HEK293 (cell line): ENCODE results near the gene MRPL19.
A peak's percentile ranks its signal among the peaks of the same experiment; 100 is the strongest.

Experiments used
- CTCF ChIA-PET: fragments of 350-600 bp; formaldehyde crosslinking; extraction: SDS; loops from one replicate; lab custom pipeline; 2021; ENCODE audit warnings: antibody characterized with exemption; lab: Yijun Ruan, JAX
- POLR2A ChIA-PET: fragments of 300-600 bp; formaldehyde crosslinking; extraction: SDS; loops from one replicate; lab custom pipeline; 2020; ENCODE audit warnings: antibody characterized with exemption, inconsistent platforms; lab: Yijun Ruan, JAX
- H3K27ac ChIP-seq: fragments of 200-500 bp; sonication (Bioruptor generic); 2 replicates; pipeline ENCODE4 v1.5.1; 2014; ENCODE audit warnings: low read depth, low read length, control low read depth, inconsistent platforms; ENCODE audit errors: extremely low read depth
- H3K36me3 ChIP-seq, 2 experiments: fragments of 200-500 bp in 1 of 2; sonication (Bioruptor generic) in 1 of 2; 1 replicate in 1 of 2; 2 replicates in 1 of 2; pipeline ENCODE4 v1.5.1; 2014 to 2017; ENCODE audit warnings: inconsistent platforms in 2 of 2, low read length in 2 of 2; ENCODE audit not compliant: control insufficient read depth in 2 of 2, insufficient read depth in 1 of 2
- H3K4me1 ChIP-seq: fragments of 200-500 bp; sonication (Bioruptor generic); 2 replicates; pipeline ENCODE4 v1.5.1; 2014; ENCODE audit warnings: mild to moderate bottlenecking, low read length, inconsistent platforms; ENCODE audit not compliant: control insufficient read depth, insufficient read depth
- H3K4me3 ChIP-seq: 2 replicates; pipeline ENCODE4 v1.5.1; 2011; ENCODE audit warnings: low read depth, mild to moderate bottlenecking, control low read depth, low read length, moderate library complexity
- H3K9me3 ChIP-seq: fragments of 200-500 bp; sonication (Bioruptor generic); 2 replicates; pipeline ENCODE4 v1.5.1; 2014; ENCODE audit warnings: low read depth, low read length, inconsistent platforms; ENCODE audit not compliant: control insufficient read depth, insufficient read depth
- BCL11B ChIP-seq: fragments of 450-650 bp; formaldehyde crosslinking; IDR thresholded peaks from 2 replicates; pipeline ENCODE4 v1.5.1; 2016; ENCODE audit warnings: low read depth, missing biosample characterization, missing genetic modification characterization
- EGR2 ChIP-seq: fragments of 450-650 bp; formaldehyde crosslinking; IDR thresholded peaks from 2 replicates; pipeline ENCODE4 v1.5.1; 2016; ENCODE audit warnings: low read depth, missing biosample characterization, missing genetic modification characterization
- MZF1 ChIP-seq: fragments of 450-650 bp; formaldehyde crosslinking; IDR thresholded peaks from 2 replicates; pipeline ENCODE4 v1.5.1; 2017; ENCODE audit warnings: missing biosample characterization, missing genetic modification characterization, borderline replicate concordance
- YY2 ChIP-seq: fragments of 450-650 bp; formaldehyde crosslinking; IDR thresholded peaks from 2 replicates; pipeline ENCODE4 v1.5.1; 2016; ENCODE audit warnings: missing biosample characterization, missing genetic modification characterization
- ZEB2 ChIP-seq: fragments of 450-650 bp; formaldehyde crosslinking; IDR thresholded peaks from 2 replicates; pipeline ENCODE4 v1.5.1; 2016; ENCODE audit warnings: missing biosample characterization, missing genetic modification characterization
- ZIC2 ChIP-seq: fragments of 450-650 bp; formaldehyde crosslinking; IDR thresholded peaks from 2 replicates; pipeline ENCODE4 v1.5.1; 2016; ENCODE audit warnings: missing biosample characterization, missing genetic modification characterization
- ZNF121 ChIP-seq: fragments of 450-650 bp; formaldehyde crosslinking; IDR thresholded peaks from 2 replicates; pipeline ENCODE4 v1.5.1; 2016; ENCODE audit warnings: missing biosample characterization, missing genetic modification characterization
- ZNF140 ChIP-seq: fragments of 450-650 bp; formaldehyde crosslinking; IDR thresholded peaks from 2 replicates; pipeline ENCODE4 v1.5.1; 2016; ENCODE audit warnings: missing biosample characterization, missing genetic modification characterization
- ZNF18 ChIP-seq: fragments of 450-650 bp; formaldehyde crosslinking; IDR thresholded peaks from 2 replicates; pipeline ENCODE4 v1.5.1; 2016; ENCODE audit warnings: missing biosample characterization, missing genetic modification characterization
- ZNF248 ChIP-seq: fragments of 450-650 bp; formaldehyde crosslinking; IDR thresholded peaks from 2 replicates; pipeline ENCODE4 v1.5.1; 2017; ENCODE audit warnings: missing biosample characterization, missing genetic modification characterization
- ZNF423 ChIP-seq: fragments of 450-650 bp; formaldehyde crosslinking; IDR thresholded peaks from 2 replicates; pipeline ENCODE4 v1.5.1; 2016; ENCODE audit warnings: missing biosample characterization, missing genetic modification characterization
- ZNF549 ChIP-seq: fragments of 450-650 bp; IDR thresholded peaks from 2 replicates; pipeline ENCODE4 v1.5.1; 2018; ENCODE audit warnings: missing biosample characterization, missing genetic modification characterization, mild to moderate bottlenecking, inconsistent platforms, moderate library complexity
- ZNF555 ChIP-seq: fragments of 450-650 bp; formaldehyde crosslinking; conservative IDR thresholded peaks from 2 replicates; pipeline ENCODE4 v1.5.1; 2017; ENCODE audit warnings: missing biosample characterization, mild to moderate bottlenecking, missing genetic modification characterization, inconsistent platforms
- ZNF571 ChIP-seq: fragments of 450-650 bp; formaldehyde crosslinking; IDR thresholded peaks from 2 replicates; pipeline ENCODE4 v1.5.0; 2017; ENCODE audit warnings: missing biosample characterization, missing genetic modification characterization
- ZNF600 ChIP-seq: fragments of 450-650 bp; formaldehyde crosslinking; IDR thresholded peaks from 2 replicates; pipeline ENCODE4 v1.5.1; 2016; ENCODE audit warnings: missing biosample characterization, missing genetic modification characterization
- ZNF692 ChIP-seq: fragments of 450-650 bp; formaldehyde crosslinking; IDR thresholded peaks from 2 replicates; pipeline ENCODE4 v1.5.1; 2016; ENCODE audit warnings: missing biosample characterization, missing genetic modification characterization
- ZNF747 ChIP-seq: fragments of 450-650 bp; formaldehyde crosslinking; IDR thresholded peaks from 2 replicates; pipeline ENCODE4 v1.5.1; 2016; ENCODE audit warnings: missing biosample characterization, missing genetic modification characterization
- ZNF843 ChIP-seq: fragments of 450-650 bp; formaldehyde crosslinking; IDR thresholded peaks from 2 replicates; pipeline ENCODE4 v1.5.1; 2016; ENCODE audit warnings: missing biosample characterization, missing genetic modification characterization
- TF ChIP-seq, protein P1 (sequence below): fragments of 450-650 bp; formaldehyde crosslinking; IDR thresholded peaks from 2 replicates; pipeline ENCODE4 v1.5.1; 2016; ENCODE audit warnings: missing biosample characterization, missing genetic modification characterization, low read depth
- TF ChIP-seq, protein P2 (sequence below): fragments of 450-650 bp; formaldehyde crosslinking; IDR thresholded peaks from 2 replicates; pipeline ENCODE4 v1.5.1; 2017; ENCODE audit warnings: missing biosample characterization, missing genetic modification characterization
- TF ChIP-seq, protein P3 (sequence below): fragments of 450-650 bp; formaldehyde crosslinking; conservative IDR thresholded peaks from 2 replicates; pipeline ENCODE4 v1.5.1; 2016; ENCODE audit warnings: low read depth, missing biosample characterization, missing genetic modification characterization

MRPL19 gene

GRCh38 chr2:75719616-75720015 is 73.0 kb downstream of the MRPL19 start (continued):
- TF ChIP-seq ZNF18 (no peak), ZEB2 (tag by site-specific recombination) (no peak), ZNF747 (no peak), EGR2 (tag by site-specific recombination) (no peak), ZNF140 (no peak), ZNF571 (no peak), ZNF549 (no peak)

DNA sequence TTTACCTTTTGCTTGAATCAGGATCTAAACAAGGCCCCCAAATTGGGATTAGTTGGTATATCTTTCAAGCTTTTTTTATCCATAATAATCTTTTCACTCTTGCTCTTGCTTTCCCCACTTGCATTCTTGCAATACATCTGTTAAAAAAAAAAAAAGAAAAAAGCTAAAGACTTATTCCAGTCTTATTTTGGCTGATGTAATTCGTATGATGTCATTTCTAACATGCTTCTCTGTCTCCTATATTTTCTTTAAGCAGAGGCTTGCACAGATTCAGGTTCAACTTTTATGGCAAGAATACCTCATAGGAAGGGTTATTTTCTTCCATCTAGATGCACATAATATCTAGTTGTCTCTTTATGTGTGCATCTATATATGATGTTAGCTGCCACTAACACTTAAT is 73.9 kb downstream of the MRPL19 start:
- Histone ChIP-seq H3K27ac (no peak overlapping the region), H3K4me1 (no peaks in the 10 kb centered on the region), H3K9me3 (no peaks in the 10 kb centered on the region), H3K4me3 (no peak overlapping the region), H3K36me3 (no peaks in the 10 kb centered on the region)
- ChIA-PET POLR2A (no interaction called here), CTCF (interaction anchor here (0.6 to 1.0 kb wide), 2 partner anchors 9 to 1052 kb away, joined by 3 to 6 read pairs; no protein-coding TSS in a partner anchor)
- TF ChIP-seq ZNF555 (tag by site-specific recombination) (no peak), ZNF140 (no peak)
- TF ChIP-seq, protein P1, sequence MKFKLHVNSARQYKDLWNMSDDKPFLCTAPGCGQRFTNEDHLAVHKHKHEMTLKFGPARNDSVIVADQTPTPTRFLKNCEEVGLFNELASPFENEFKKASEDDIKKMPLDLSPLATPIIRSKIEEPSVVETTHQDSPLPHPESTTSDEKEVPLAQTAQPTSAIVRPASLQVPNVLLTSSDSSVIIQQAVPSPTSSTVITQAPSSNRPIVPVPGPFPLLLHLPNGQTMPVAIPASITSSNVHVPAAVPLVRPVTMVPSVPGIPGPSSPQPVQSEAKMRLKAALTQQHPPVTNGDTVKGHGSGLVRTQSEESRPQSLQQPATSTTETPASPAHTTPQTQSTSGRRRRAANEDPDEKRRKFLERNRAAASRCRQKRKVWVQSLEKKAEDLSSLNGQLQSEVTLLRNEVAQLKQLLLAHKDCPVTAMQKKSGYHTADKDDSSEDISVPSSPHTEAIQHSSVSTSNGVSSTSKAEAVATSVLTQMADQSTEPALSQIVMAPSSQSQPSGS: peak; percentile 61; the same call in 1 of the 2 replicates

GRCh38 chr2:75722687-75723086 is 76.1 kb downstream of the MRPL19 start:
- CTCF ChIA-PET: interaction anchor here (1.2 kb wide), 1 partner anchor 82 kb away, joined by 3 read pairs; no protein-coding TSS in a partner anchor

More at GRCh38 chr2:75722687-75723086, 76.1 kb downstream of the MRPL19 start:
- no peak for TF ChIP-seq ZNF600
- TF ChIP-seq ZNF121 (tag by site-specific recombination): no peak
- TF ChIP-seq ZIC2 (tag by site-specific recombination): no peak
- no peak for TF ChIP-seq MZF1
- TF ChIP-seq ZNF843 (tag by site-specific recombination): no peak
- no peak for TF ChIP-seq YY2 (tag by site-specific recombination)
- no peak for TF ChIP-seq ZNF248
- no peak for TF ChIP-seq BCL11B (tag by site-specific recombination)
- TF ChIP-seq ZNF423 (tag by site-specific recombination): no peak
- TF ChIP-seq, protein P2, sequence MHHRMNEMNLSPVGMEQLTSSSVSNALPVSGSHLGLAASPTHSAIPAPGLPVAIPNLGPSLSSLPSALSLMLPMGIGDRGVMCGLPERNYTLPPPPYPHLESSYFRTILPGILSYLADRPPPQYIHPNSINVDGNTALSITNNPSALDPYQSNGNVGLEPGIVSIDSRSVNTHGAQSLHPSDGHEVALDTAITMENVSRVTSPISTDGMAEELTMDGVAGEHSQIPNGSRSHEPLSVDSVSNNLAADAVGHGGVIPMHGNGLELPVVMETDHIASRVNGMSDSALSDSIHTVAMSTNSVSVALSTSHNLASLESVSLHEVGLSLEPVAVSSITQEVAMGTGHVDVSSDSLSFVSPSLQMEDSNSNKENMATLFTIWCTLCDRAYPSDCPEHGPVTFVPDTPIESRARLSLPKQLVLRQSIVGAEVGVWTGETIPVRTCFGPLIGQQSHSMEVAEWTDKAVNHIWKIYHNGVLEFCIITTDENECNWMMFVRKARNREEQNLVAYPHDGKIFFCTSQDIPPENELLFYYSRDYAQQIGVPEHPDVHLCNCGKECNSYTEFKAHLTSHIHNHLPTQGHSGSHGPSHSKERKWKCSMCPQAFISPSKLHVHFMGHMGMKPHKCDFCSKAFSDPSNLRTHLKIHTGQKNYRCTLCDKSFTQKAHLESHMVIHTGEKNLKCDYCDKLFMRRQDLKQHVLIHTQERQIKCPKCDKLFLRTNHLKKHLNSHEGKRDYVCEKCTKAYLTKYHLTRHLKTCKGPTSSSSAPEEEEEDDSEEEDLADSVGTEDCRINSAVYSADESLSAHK: no peak
- TF ChIP-seq, protein P3, sequence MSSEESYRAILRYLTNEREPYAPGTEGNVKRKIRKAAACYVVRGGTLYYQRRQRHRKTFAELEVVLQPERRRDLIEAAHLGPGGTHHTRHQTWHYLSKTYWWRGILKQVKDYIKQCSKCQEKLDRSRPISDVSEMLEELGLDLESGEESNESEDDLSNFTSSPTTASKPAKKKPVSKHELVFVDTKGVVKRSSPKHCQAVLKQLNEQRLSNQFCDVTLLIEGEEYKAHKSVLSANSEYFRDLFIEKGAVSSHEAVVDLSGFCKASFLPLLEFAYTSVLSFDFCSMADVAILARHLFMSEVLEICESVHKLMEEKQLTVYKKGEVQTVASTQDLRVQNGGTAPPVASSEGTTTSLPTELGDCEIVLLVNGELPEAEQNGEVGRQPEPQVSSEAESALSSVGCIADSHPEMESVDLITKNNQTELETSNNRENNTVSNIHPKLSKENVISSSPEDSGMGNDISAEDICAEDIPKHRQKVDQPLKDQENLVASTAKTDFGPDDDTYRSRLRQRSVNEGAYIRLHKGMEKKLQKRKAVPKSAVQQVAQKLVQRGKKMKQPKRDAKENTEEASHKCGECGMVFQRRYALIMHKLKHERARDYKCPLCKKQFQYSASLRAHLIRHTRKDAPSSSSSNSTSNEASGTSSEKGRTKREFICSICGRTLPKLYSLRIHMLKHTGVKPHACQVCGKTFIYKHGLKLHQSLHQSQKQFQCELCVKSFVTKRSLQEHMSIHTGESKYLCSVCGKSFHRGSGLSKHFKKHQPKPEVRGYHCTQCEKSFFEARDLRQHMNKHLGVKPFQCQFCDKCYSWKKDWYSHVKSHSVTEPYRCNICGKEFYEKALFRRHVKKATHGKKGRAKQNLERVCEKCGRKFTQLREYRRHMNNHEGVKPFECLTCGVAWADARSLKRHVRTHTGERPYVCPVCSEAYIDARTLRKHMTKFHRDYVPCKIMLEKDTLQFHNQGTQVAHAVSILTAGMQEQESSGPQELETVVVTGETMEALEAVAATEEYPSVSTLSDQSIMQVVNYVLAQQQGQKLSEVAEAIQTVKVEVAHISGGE (tag by site-specific recombination): no peak
- no peak for TF ChIP-seq ZNF692 (tag by site-specific recombination)
- TF ChIP-seq ZNF571: no peak
- H3K9me3 ChIP-seq: no peaks in the 10 kb centered on the region
- H3K4me1 ChIP-seq: no peaks in the 10 kb centered on the region
- no peak overlapping the region for H3K27ac ChIP-seq
- POLR2A ChIA-PET: no interaction called here
- H3K4me3 ChIP-seq: no peak overlapping the region
- H3K36me3 ChIP-seq: no peaks in the 10 kb centered on the region
